IPS DF 19.7 (cell line): ENCODE measurements around the gene CD46.
"Not testable (repeated sequence)": the region's sequence is repeated elsewhere in the genome, so short reads cannot be mapped to it uniquely, and the experiment has no call there.

Experiments used
- DNase-seq: peaks from one replicate; pipeline ENCODE4 v3.0.0-alpha.2; 2013; ENCODE audit warnings: low read depth, low spot score

CD46 gene

DNA sequence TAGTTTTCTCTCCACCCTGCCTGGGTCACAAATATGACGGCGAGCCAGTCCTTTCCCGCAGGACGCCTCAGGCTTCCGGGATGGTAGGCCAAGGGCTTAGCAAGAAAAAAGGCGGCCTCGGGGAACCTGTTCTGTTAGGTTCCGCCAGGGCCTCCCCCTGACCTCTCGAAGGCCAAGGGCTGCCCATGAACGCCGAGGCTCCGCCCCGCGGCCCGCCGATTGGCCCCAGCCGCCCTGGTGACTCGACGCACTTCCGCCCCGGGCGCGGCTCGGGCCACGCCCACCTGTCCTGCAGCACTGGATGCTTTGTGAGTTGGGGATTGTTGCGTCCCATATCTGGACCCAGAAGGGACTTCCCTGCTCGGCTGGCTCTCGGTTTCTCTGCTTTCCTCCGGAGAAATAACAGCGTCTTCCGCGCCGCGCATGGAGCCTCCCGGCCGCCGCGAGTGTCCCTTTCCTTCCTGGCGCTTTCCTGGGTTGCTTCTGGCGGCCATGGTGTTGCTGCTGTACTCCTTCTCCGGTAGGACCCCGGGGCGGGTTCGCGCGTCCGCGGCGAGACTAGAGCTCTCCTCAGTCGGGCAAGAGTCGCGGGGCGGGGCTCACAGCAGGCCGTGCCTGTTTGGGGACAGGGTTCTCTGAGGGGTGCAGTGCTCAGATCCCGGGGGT is at the start of gene CD46:
Gene CD46 (plus strand): TSS at position 265 of the 666 bp plus-strand sequence. CDS start 159 bp downstream, at position 424.
- peak; percentile 72 for DNase-seq

DNA sequence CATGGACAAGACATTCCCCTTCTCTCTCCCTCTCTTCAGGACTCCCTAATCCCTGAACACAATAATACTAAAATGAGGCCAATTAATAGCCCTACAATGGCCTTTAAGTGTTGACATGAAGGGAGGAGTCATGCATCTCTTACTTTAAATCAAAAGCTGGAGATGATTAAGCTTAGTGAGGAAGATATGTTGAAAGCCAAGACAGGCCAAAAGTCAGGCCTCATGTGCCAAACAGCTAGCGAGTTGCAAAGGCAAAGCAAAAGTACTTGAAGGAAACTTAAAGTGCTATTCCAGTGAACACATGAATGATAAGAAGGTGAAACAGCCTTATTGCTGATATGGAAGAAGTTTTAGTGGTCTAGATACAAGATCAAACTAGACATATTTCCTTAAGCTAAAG is 49.5 kb upstream of the CD46 start:
- DNase-seq = no peak

DNA sequence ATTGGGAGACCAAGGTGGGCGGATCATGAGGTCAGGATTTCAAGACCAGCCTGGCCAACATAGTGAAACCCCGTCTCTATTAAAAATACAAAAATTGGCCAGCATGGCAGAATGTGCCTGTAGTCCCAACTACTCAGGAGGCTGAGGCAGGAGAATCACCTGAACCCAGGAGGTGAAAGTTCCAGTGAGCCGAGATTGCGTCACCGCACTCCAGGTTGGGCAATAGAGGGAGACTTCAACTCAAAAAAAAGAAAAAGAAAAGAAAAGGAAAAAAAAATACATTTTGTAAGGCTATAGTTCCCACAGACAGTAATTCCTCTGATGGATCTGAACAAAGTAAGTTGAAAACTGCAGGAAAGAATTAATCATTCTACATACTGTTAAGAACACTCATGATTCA is 48.1 kb upstream of the CD46 start:
- no peak for DNase-seq

- DNase-seq = not testable (repeated sequence)
These were observed 43.9 kb upstream of the CD46 start for GRCh38 chr1:207708004-207708403.

DNA sequence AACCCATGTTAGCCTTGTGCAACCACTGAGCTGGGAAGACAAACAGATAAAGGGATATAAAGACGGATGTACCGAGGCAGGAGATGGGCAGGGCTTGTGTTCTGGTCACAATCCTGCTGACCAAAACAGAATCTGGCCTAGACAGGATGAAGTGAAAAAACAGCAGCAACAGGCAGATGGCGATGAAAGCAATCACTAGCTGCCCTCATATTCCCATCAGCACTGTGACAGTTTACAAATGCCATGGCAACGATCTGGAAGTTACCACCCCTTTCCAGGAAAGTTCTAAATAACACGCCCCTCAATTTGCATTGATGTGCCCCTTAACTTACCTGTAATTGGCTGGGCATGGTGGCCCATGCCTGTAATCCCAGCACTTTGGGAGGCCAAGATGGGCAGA is 40.6 kb upstream of the CD46 start:
- no peak for DNase-seq

DNA sequence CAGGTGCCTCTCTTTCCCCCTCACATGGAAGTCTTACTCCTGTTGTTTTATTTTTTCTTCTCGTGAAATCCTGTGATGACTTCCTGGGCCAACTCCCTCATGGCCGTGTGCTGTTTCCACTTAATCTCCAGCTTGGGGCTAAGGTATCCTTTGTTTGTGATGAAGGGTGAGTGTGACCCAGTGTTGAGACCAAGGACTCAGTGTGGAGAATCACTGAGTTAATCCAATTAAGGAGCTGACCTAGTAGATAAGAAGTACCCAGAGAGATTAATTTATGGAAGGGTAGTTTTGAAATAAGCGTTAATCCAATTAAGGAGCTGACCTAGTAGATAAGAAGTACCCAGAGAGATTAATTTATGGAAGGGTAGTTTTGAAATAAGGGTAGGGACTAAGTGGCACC is 39.2 kb upstream of the CD46 start:
- not testable (repeated sequence) for DNase-seq

DNA sequence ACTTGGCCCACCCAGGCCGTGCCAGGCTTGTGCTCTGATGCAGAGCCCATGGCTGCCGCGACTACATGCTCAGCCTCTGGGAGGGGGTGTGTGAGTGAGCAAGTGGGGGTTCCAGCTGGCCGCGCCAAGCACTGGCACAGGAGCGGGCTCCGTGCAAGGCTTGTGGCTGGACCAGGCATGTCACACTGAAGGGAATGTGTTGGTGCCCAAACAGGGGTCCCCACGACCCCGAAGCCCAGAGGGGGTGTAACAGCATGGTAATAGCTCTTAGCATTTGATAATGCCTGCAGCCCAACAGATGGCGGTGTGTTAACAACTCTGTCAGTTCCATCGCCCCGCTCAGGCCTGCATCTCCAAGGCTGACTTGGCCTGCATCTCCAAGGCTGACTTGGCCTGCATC is 38.3 kb upstream of the CD46 start:
- DNase-seq = no peak

DNA sequence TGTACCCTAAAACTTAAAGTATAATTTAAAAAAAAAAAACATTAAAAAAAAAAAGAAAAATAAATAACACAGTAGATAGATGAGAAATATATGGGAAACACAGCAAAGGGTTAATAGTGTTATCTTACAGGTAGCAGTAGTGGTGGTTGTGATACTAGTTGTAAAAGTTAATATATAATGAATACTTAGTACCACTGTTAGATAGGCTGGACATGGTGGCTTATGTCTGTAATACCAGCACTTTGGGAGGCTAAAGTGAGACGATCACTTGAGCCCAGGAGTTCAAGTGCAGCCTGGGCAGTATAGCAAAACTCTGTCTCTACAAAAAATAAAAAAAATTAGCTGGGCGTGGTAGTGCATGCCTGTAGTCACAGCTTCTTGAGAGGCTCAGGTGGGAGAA is 32.6 kb upstream of the CD46 start:
- DNase-seq = no peak

DNA sequence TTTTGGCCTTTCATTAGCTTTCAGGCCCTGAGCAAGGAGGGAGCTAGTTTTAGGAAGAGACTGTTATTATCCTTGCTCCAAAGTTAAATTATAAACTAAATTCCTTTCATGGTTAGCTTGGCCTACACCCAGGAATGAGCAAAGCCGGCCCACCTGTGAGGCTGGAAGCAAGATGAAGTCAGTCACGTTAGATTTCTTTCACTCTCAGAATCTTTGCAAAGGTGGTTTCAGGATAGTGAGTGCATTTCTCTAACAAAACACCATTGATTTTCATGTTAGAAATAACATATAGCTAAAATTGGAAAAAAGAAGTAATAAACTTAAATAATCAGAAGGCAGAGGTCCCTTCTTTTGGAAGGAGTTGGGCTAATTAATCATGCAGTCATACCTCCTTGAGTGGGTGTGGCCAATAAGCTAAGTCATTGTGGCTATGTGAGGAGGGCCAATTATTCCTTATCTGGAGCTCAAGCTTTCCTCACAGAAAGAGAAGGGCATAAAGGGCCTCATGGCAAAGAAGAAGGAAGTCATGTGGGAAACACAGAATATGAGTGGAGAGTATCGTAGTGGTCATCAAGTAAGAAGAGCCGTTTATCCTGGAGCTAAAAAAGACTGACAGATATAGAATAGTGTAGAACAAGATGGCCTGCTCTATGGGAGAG is 23.5 kb upstream of the CD46 start:
- not testable (repeated sequence) for DNase-seq

DNA sequence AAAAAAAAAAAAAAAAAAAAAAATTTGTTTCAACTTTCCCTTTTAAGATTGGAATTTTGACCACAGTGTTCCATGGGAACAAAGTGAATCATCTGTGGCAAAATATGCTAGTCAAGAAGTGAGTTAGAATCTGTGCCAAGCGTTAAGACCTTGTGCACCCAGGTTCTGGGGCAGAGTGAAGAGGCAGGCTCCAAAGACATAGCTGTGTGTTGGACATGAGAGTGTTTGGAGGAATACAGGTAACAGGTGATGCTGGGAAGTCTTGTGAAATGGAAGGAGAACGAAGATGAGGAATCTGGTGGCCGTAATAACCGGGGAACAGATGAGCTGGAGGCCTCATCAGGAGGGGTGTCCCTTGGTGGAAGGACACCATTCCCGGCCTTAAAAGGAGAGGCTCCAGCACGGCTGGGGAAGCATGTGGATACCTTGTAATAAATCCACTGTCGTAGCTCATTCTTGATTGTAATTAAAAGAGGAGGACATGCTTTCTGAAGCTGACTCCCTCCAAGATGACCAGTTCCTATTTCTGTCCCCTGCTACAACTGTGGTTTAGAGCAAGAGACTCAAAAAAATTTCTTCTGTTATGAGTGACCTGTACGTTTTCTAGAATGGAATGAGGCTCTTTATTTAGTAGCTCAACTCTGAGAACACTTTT is 14.2 kb upstream of the CD46 start:
- DNase-seq = not testable (repeated sequence)

DNA sequence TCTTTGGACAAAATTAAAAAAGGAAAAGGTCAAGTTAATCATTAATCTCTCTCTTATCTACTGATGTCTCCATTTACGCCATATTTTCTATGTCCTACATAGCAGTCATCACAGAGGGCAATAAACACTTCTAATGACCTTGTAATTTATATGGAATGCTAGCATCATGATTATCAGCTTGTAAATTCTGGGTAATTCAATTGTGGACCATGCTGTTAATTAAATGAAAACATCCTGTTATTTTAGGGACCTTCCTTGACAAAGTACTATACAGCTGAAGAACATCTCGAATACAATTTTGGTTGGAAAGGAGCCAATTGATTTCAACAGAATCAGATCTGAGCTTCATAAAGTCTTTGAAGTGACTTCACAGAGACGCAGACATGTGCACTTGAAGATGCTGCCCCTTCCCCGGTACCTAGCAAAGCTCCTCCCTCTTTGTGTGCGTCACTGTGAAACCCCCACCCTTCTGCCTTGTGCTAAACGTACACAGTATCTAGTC is 13.6 kb upstream of the CD46 start:
- not testable (repeated sequence) for DNase-seq

GRCh38 chr1:207740207-207740606 is 11.6 kb upstream of the CD46 start:
- no peak for DNase-seq

DNA sequence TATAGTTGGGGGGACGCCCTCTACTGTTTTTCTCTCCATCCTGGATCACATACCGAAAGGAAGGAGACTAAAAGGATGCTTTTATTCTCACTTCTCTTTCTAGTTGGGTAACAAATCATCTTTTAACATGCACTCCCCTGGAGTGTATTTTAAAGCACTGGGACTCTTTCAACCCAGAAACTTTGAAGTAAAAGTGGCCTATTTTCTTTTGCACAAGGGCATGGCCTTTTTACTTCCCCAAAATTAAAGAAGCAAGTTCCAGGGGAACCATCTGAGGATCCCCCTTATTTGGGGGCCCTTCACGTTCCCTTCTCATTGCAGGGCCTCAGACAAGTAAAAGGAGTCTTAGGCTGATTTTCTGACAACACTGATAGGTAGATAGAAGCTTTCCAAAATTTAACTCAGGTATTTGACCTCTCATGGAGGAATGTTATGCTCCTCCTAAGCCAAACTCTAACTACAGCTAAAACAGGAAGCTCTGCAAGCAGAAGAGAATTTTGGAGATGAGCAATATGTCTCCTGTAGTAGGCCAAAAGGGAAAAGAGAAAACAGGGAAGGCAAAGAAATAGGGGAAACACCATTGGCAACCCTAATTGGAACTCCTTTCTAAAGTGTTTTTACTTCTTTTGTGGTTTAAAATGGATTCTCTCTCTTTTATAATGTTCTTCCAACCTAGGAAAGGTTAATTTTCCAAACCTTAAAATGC is 8.9 kb upstream of the CD46 start:
- DNase-seq = no peak

DNA sequence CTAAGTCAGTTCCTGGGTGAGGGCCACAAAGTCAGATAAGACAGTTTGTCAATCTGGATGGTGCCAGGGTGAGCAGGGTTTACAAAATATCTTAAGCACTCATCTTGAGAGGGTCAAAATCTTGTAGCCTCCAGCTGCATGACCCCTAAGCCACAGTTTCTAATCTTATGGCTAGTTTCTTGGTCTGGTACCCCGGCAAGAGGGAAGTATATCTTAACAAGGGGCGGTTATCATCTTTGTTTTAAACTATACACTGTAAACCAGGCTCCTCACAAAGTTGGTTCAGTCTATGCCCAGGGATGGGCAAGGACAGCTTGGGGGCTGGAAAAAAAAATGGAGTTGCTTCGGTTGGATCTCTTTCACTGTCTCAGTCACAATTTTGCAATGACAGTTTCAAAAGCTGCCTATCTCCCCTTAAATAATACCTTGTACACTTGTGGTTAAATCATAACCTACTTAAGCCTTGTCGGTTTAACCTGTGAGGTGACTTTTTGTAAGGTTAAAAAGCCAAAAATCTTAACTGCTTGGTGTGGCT is 7.8 kb upstream of the CD46 start:
- DNase-seq = no peak

GRCh38 chr1:207745285-207745684 is 6.6 kb upstream of the CD46 start:
- no peak for DNase-seq

GRCh38 chr1:207745839-207746767 is 5.8 kb upstream of the CD46 start:
- no peak for DNase-seq

DNA sequence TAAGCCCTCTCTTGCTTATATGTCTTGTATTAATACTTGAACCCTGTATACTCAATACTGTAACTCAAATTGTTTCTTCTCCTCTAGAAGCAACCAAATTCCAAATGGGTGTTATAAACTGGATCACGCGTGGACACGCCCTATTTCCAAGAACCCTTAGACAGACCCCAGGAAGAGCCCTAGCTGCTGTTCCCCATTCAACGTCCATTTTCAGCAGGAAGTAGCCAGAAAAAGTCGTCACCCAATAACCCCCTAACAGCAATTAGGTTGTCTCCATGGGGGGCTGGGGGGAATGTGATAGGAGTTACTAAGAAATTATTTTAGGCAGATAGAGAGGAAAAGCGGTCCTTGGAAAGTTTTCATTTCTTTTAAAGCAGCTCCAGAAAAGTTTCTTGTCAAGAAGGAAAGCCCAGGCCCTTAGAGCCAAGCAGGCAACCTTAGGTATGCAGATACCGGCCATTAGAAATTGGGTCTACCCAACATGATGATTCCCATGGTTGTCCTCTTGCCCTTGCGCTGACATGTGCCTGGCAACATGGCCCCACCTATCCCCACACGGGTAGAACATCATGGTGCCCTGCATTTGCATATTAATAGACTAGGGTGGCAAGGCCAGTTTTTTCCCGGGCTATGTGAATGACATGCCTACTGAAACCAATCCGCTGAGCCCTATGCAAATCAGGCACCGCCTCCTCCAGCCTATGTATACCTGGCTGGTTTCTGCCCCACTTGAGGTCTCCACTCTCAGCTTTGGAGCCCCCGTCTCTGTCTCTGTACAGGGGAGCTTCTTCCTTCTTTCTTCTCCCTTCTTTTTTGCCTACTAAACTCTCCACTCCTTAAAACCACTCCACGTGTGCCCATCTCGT is 4.0 kb upstream of the CD46 start:
- DNase-seq = peak; percentile 42

- no peak for DNase-seq
These were observed 2.9 kb upstream of the CD46 start for GRCh38 chr1:207748737-207749528.
